GM12865 (cell line): ENCODE measurements around the gene TRIM52.
"Not testable (repeated sequence)": the region's sequence is repeated elsewhere in the genome, so short reads cannot be mapped to it uniquely, and the experiment has no call there.

Experiments used
- DNase-seq: peaks from one replicate; pipeline ENCODE4 v3.0.0; 2010; ENCODE audit warnings: low read depth
- H3K4me3 ChIP-seq: 2 replicates; pipeline ENCODE4 v1.5.1; 2011; ENCODE audit warnings: mild to moderate bottlenecking, low read depth, low read length, control low read depth
- TF ChIP-seq, protein P1 (sequence below): IDR thresholded peaks from 2 replicates; pipeline ENCODE4 v1.5.1; 2011; ENCODE audit warnings: low read length, control low read depth, low read depth, inconsistent platforms; ENCODE audit not compliant: insufficient read depth; ENCODE audit errors: missing control alignments

The TRIM52 gene

GRCh38 chr5:181217111-181217802 is 43.7 kb downstream of the TRIM52 start:
- DNase-seq, result peak; percentile 65
- TF ChIP-seq, protein P1, sequence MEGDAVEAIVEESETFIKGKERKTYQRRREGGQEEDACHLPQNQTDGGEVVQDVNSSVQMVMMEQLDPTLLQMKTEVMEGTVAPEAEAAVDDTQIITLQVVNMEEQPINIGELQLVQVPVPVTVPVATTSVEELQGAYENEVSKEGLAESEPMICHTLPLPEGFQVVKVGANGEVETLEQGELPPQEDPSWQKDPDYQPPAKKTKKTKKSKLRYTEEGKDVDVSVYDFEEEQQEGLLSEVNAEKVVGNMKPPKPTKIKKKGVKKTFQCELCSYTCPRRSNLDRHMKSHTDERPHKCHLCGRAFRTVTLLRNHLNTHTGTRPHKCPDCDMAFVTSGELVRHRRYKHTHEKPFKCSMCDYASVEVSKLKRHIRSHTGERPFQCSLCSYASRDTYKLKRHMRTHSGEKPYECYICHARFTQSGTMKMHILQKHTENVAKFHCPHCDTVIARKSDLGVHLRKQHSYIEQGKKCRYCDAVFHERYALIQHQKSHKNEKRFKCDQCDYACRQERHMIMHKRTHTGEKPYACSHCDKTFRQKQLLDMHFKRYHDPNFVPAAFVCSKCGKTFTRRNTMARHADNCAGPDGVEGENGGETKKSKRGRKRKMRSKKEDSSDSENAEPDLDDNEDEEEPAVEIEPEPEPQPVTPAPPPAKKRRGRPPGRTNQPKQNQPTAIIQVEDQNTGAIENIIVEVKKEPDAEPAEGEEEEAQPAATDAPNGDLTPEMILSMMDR, result no peak
- peak overlapping the region; percentile 55 for H3K4me3 ChIP-seq

GRCh38 chr5:181215997-181216989 is 44.6 kb downstream of the TRIM52 start:
- TF ChIP-seq, protein P1, result no peak
- peak overlapping the region; percentile 31; the same call in 1 of the 2 replicates for H3K4me3 ChIP-seq
- DNase-seq, result no peak

- not testable (repeated sequence) for H3K4me3 ChIP-seq, DNase-seq
Observed at GRCh38 chr5:181214249-181214648, 46.7 kb downstream of the TRIM52 start.

DNA sequence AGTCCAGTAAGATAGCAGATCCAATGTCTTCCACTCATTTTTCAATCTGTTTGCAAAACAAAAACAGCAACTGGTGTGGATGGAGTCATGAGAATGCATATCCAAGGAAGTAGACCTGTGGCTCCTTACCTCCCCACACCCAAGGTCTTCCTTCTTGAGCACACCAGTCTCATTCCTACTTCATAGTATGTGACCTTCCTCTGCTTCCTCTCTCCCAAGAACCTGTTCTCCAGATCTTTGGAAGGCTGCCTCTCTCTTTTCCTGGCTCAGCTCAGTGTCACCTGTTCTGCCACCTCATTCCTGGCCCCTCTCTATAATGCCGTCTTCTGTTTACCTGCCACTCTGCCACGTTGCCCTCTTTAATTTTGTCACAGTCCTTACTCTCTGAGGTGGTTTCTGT is 48.0 kb downstream of the TRIM52 start:
- no peak for DNase-seq
- TF ChIP-seq, protein P1, result no peak
- H3K4me3 ChIP-seq, result no peak overlapping the region

DNA sequence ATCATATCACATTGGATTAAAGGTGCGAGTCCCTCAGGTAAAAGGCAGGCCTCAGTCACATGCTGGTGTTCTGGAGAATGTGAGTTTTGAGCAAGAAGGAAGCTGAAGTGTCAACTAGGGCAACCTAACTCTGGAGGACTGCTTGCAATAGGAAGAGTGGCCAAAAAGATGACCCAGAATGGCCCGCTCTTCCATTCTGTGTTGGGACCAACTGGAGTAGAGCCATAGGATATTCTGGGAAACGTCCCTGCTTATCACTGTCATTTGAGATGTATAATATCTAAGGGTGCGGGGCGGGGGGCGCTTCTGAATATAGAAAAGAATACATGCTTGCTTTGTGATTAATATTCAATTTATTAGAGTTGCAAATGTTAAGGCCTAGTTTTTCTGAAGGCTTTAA is 48.9 kb downstream of the TRIM52 start:
- no peak overlapping the region for H3K4me3 ChIP-seq
- TF ChIP-seq, protein P1, result no peak
- no peak for DNase-seq

GRCh38 chr5:181211208-181211607 is 49.7 kb downstream of the TRIM52 start:
- TF ChIP-seq, protein P1, result no peak
- no peak for DNase-seq

DNA sequence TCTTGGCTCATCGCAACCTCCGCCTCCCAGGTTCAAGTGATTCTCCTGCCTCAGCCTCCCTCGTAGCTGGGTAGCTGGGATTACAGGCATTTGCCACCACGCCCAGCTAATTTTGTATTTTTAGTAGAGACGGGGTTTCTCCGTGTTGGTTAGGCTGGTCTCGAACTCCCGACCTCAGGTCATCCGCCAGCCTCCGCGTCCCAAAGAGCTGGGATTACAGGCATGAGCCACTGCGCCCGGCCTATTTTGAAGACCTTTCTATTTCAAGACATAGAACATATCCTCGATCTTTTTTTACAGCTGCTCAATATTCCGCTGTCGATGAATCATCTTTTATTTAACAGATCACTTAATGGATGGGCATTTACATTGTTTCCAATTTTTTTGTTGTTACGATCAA is 50.2 kb downstream of the TRIM52 start:
- DNase-seq, result not testable (repeated sequence)

More at GRCh38 chr5:181211208-181211607, 49.7 kb downstream of the TRIM52 start:
- no peak overlapping the region for H3K4me3 ChIP-seq

DNA sequence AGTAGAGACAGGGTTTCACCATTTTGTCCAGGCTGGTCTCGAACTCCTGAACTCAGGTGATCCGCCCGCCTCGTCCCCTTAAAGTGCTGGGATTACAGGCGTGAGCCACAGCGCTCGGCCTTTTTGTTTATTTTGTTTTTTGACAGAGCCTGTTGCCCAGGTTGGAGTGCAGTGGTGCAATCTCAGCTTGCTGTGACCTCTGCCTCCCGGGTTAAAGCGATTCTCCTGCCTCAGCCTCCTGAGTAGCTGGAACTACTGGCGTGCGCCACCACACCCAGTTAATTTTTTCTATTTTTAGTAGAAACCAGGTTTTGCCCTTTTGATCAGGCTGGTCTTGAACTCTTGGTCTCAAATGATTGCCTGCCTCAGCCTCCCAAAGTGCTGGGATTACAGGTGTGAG is 50.8 kb downstream of the TRIM52 start:
- not testable (repeated sequence) for H3K4me3 ChIP-seq, DNase-seq

More for the DNA sequence above, 50.2 kb downstream of the TRIM52 start:
- H3K4me3 ChIP-seq, result not testable (repeated sequence)

- DNase-seq, H3K4me3 ChIP-seq: not testable (repeated sequence)
Observed at GRCh38 chr5:181209006-181209405, 51.9 kb downstream of the TRIM52 start.
